B cell (primary cell): ENCODE measurements around the gene RHOT1.

Source experiments
- EZH2 ChIP-seq: IDR thresholded peaks from 2 replicates; pipeline ENCODE4 v1.6.1; 2012; ENCODE audit warnings: borderline replicate concordance, low read depth, mild to moderate bottlenecking, moderate library complexity, low read length; ENCODE audit not compliant: insufficient read depth, poor library complexity, severe bottlenecking
- TF ChIP-seq, protein P1 (sequence below): fragments of 200-600 bp; IDR thresholded peaks from one replicate; pipeline ENCODE4 v1.8.0; 2022; ENCODE audit warnings: antibody characterized with exemption, mild to moderate bottlenecking

DNA sequence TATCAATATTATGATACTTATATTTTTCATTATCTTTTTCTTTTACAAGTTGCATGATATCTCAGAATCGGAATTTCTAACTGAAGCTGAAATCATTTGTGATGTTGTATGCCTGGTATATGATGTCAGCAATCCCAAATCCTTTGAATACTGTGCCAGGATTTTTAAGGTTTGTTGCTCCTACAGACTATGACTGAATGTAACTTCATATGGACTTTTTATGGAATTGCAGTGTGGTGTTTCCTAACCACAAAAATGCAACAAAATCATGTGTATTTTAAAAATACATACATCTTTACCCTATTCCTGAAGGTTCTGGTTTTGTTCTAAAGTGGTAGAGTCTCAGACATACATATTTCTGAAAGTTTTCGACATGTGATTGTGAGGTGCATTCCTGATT, 64.6 kb downstream of the RHOT1 start:
- TF ChIP-seq, protein P1, sequence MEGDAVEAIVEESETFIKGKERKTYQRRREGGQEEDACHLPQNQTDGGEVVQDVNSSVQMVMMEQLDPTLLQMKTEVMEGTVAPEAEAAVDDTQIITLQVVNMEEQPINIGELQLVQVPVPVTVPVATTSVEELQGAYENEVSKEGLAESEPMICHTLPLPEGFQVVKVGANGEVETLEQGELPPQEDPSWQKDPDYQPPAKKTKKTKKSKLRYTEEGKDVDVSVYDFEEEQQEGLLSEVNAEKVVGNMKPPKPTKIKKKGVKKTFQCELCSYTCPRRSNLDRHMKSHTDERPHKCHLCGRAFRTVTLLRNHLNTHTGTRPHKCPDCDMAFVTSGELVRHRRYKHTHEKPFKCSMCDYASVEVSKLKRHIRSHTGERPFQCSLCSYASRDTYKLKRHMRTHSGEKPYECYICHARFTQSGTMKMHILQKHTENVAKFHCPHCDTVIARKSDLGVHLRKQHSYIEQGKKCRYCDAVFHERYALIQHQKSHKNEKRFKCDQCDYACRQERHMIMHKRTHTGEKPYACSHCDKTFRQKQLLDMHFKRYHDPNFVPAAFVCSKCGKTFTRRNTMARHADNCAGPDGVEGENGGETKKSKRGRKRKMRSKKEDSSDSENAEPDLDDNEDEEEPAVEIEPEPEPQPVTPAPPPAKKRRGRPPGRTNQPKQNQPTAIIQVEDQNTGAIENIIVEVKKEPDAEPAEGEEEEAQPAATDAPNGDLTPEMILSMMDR: no peak
- no peak for TF ChIP-seq EZH2
